ENCODE results near the gene PILRB.
"Not testable (repeated sequence)": the region's sequence is repeated elsewhere in the genome, so short reads cannot be mapped to it uniquely, and the experiment has no call there.

The PILRB gene

GRCh38 chr7:100363098-100363497 lies 5.2 kb downstream of the PILRB start:
- H3K4me3 ChIP-seq (ENCODE audit: low read depth, low read length) = no peak overlapping the region
- TF ChIP-seq MYC (IDR thresholded peaks at IDR 0.05; ENCODE audit: low read depth, low read length) (no peak), MAX (IDR thresholded peaks at IDR 0.05; ENCODE audit: low read depth, low read length) (no peak), CTCF (IDR thresholded peaks at IDR 0.05; ENCODE audit: low read depth, low read length) (no peak), POLR2A (IDR thresholded peaks at IDR 0.05; ENCODE audit: extremely low read depth, insufficient read length) (no peak)
- DNase-seq (ENCODE audit: low read depth) = no peak

- DNase-seq (ENCODE audit: low read depth); H3K4me3 ChIP-seq (ENCODE audit: low read depth, low read length): not testable (repeated sequence)
Observed at GRCh38 chr7:100363797-100364196, 5.9 kb downstream of the PILRB start.

GRCh38 chr7:100364480-100364879 lies 6.6 kb downstream of the PILRB start:
- H3K4me3 ChIP-seq (ENCODE audit: low read depth, low read length) = no peak overlapping the region
- no peak for DNase-seq (ENCODE audit: low read depth)
- no peak for TF ChIP-seq MYC (IDR thresholded peaks at IDR 0.05; ENCODE audit: low read depth, low read length)
- TF ChIP-seq POLR2A (IDR thresholded peaks at IDR 0.05; ENCODE audit: extremely low read depth, insufficient read length) = no peak
- no peak for TF ChIP-seq MAX (IDR thresholded peaks at IDR 0.05; ENCODE audit: low read depth, low read length)
- TF ChIP-seq CTCF (IDR thresholded peaks at IDR 0.05; ENCODE audit: low read depth, low read length) = no peak

GRCh38 chr7:100365998-100366367 lies 8.1 kb downstream of the PILRB start:
- not testable (repeated sequence) for H3K4me3 ChIP-seq (ENCODE audit: low read depth, low read length)

GRCh38 chr7:100366411-100367250 lies 8.7 kb downstream of the PILRB start:
- H3K4me3 ChIP-seq (ENCODE audit: low read depth, low read length) = no peak overlapping the region
- TF ChIP-seq MYC (IDR thresholded peaks at IDR 0.05; ENCODE audit: low read depth, low read length) = 0 out of 2 replicates have a peak, but pooled peaks have one; percentile 7
- no peak for TF ChIP-seq MAX (IDR thresholded peaks at IDR 0.05; ENCODE audit: low read depth, low read length)
- no peak for TF ChIP-seq POLR2A (IDR thresholded peaks at IDR 0.05; ENCODE audit: extremely low read depth, insufficient read length)
- peak; percentile 88 for DNase-seq (ENCODE audit: low read depth)

More at GRCh38 chr7:100365998-100366367, 8.1 kb downstream of the PILRB start:
- not testable (repeated sequence) for DNase-seq (ENCODE audit: low read depth)

- TF ChIP-seq MYC (IDR thresholded peaks at IDR 0.05; ENCODE audit: low read depth, low read length) (0 out of 2 replicates have a peak, but pooled peaks have one; percentile 15), MAX (IDR thresholded peaks at IDR 0.05; ENCODE audit: low read depth, low read length) (no peak)
- DNase-seq (ENCODE audit: low read depth) = no peak
- H3K4me3 ChIP-seq (ENCODE audit: low read depth, low read length) = no peak overlapping the region
Observed at GRCh38 chr7:100367251-100367620, 9.3 kb downstream of the PILRB start.

- peak; percentile 49 for DNase-seq (ENCODE audit: low read depth)
- no peak overlapping the region for H3K4me3 ChIP-seq (ENCODE audit: low read depth, low read length)
- TF ChIP-seq POLR2A (IDR thresholded peaks at IDR 0.05; ENCODE audit: extremely low read depth, insufficient read length) (peak; percentile 4), MYC (IDR thresholded peaks at IDR 0.05; ENCODE audit: low read depth, low read length) (no peak), MAX (IDR thresholded peaks at IDR 0.05; ENCODE audit: low read depth, low read length) (no peak)
Observed at GRCh38 chr7:100367676-100368613, 10.0 kb downstream of the PILRB start.

GRCh38 chr7:100369105-100369504 lies 11.2 kb downstream of the PILRB start:
- peak; percentile 99 for TF ChIP-seq MAX (IDR thresholded peaks at IDR 0.05; ENCODE audit: low read depth, low read length)
- no peak for TF ChIP-seq CTCF (IDR thresholded peaks at IDR 0.05; ENCODE audit: low read depth, low read length)
- TF ChIP-seq POLR2A (IDR thresholded peaks at IDR 0.05; ENCODE audit: extremely low read depth, insufficient read length) = peak; percentile 59
- TF ChIP-seq MYC (IDR thresholded peaks at IDR 0.05; ENCODE audit: low read depth, low read length) = peak; percentile 96
- no peak overlapping the region for H3K4me3 ChIP-seq (ENCODE audit: low read depth, low read length)
- peak; percentile 99 for DNase-seq (ENCODE audit: low read depth)

Measured in NB4 (cell line).